ENCODE results near the gene BRINP1. TPM values are rescaled to one million over a fixed set of nuclear protein-coding genes. Genes with fewer than 3 reads are reported as not detected.

Gene BRINP1
- total and polyA plus RNA-seq, 2 of the 8 experiments (the other 6 are each of a cell fraction or from before 2014, with no cell fraction given) = 19.5 to 20.5 TPM

DNA sequence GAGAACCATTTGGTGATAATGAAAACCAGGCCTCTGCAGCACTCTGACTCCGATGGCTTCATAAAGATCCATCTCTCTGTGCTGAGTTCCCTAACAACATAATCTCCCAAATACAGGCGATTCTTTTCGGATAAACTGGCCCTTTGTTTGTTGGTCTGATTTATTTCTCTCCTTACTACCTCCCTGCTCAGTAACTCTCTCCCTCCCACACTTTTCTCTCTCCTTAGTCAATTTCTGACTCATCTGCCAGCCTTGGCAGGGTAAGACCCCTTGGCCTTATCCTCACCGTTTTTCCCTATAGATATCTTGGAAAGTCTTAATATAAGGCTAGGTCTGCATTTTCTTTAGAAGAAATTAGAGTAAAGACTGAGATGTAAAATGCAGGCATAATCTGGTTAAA lies 128.7 kb downstream of the BRINP1 start:
- no peaks in the 10 kb centered on the region for H3K79me1 ChIP-seq (ENCODE audit: low read depth, low read length)
- no peak for TF ChIP-seq POLR2AphosphoS5 (IDR thresholded peaks at IDR 0.05; ENCODE audit: low read depth, low read length)
- TF ChIP-seq EP300 (IDR thresholded peaks at IDR 0.05; ENCODE audit: borderline replicate concordance in 1 of 2, low read depth in 2 of 2, low read length in 2 of 2) = no peak
- TF ChIP-seq RNF2 (IDR thresholded peaks at IDR 0.05; ENCODE audit: borderline replicate concordance, low read depth, low read length, missing control alignments, poor library complexity, severe bottlenecking) = no peak
- TF ChIP-seq, protein P1, sequence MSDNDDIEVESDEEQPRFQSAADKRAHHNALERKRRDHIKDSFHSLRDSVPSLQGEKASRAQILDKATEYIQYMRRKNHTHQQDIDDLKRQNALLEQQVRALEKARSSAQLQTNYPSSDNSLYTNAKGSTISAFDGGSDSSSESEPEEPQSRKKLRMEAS (IDR thresholded peaks at IDR 0.05) = no peak
- no peak for TF ChIP-seq CEBPB (IDR thresholded peaks at IDR 0.05; ENCODE audit: low read depth, low read length)
- TF ChIP-seq BACH1 (IDR thresholded peaks at IDR 0.05; ENCODE audit: low read length) = no peak
- no peak for TF ChIP-seq SIX5 (IDR thresholded peaks at IDR 0.05; ENCODE audit: low read depth, low read length)
- no peak for TF ChIP-seq KDM1A (IDR thresholded peaks at IDR 0.05; ENCODE audit: borderline replicate concordance, low read length)
- TF ChIP-seq POLR2A (IDR thresholded peaks at IDR 0.05; ENCODE audit: control extremely low read depth in 1 of 2, low read depth in 2 of 2, low read length in 2 of 2) = no peak
- no peak for TF ChIP-seq PHF8 (conservative IDR thresholded peaks at IDR 0.05; ENCODE audit: low read depth, low read length)
- no peak for TF ChIP-seq SP1 (IDR thresholded peaks at IDR 0.05; ENCODE audit: low read depth, low read length)
- TF ChIP-seq KDM4A (IDR thresholded peaks at IDR 0.05; ENCODE audit: low read depth, low read length, severe bottlenecking) = no peak
- ChIA-PET CTCF (ENCODE audit: partially characterized antibody) (interaction anchor here (0.6 kb wide), 1 partner anchor 44 kb away, joined by 3 read pairs; no protein-coding TSS in a partner anchor), POLR2A (ENCODE audit: partially characterized antibody) (no interaction called here)
- no peak overlapping the region for H4K91ac ChIP-seq (replicated peaks; ENCODE audit: insufficient read length, low read length)
- no peak overlapping the region for H3K56ac ChIP-seq (replicated peaks; ENCODE audit: insufficient read length, low read depth, low read length)
- no peak overlapping the region for H2BK15ac ChIP-seq (ENCODE audit: low read length)
- no peak overlapping the region for H3K4me3 ChIP-seq (ENCODE audit: extremely low read depth in 1 of 4, insufficient read depth in 2 of 4, low read depth in 3 of 4, low read length in 4 of 4)
- no peaks in the 10 kb centered on the region for H3K9me3 ChIP-seq (ENCODE audit: insufficient read depth in 2 of 2, low read depth in 1 of 2, low read length in 1 of 2)
- H3K4me2 ChIP-seq (ENCODE audit: insufficient read depth in 1 of 2, low read depth in 2 of 2, low read length in 2 of 2) = no peak overlapping the region
- H4K5ac ChIP-seq (ENCODE audit: insufficient read length, low read depth, low read length) = no peak overlapping the region
- H3K23ac ChIP-seq (ENCODE audit: insufficient read length) = no peak overlapping the region
- no peak overlapping the region for H2AK5ac ChIP-seq (ENCODE audit: low read depth, low read length)
- no peak overlapping the region for H3K27ac ChIP-seq (ENCODE audit: low read depth, low read length)
- no peaks in the 10 kb centered on the region for H3K79me2 ChIP-seq (ENCODE audit: control insufficient read depth in 1 of 2, insufficient read depth in 2 of 2, low read length in 2 of 2)
- no peak overlapping the region for H2BK120ac ChIP-seq (replicated peaks; ENCODE audit: low read depth, low read length)
- no peak overlapping the region for H2BK20ac ChIP-seq (ENCODE audit: low read length)
- H4K8ac ChIP-seq (ENCODE audit: extremely low read depth, insufficient read depth, low read length) = no peak overlapping the region
- no peaks in the 10 kb centered on the region for H3K23me2 ChIP-seq (ENCODE audit: low read depth, low read length)
- DNase-seq (ENCODE audit: low read depth in 1 of 2, low spot score in 2 of 2) (no peak), FAIRE-seq (no peak)
- WGBS, 2 experiments (ENCODE audit: extremely low coverage in 1 of 2, insufficient coverage in 1 of 2, insufficient read length in 1 of 2, insufficient replicate concordance in 2 of 2, low coverage in 1 of 2, low lambda C conversion rate in 2 of 2, missing lambda C conversion rate in 1 of 2) = 92% methylated on average over 4 of the region's 4 CpGs; no CpG with 5 or more reads in 1 of the 2 experiments
- H3K18ac ChIP-seq (ENCODE audit: extremely low read depth, low read length) = no peak overlapping the region
- H3K36me3 ChIP-seq (ENCODE audit: control insufficient read depth in 2 of 4, insufficient read depth in 4 of 4, low read length in 3 of 4) = peaks cover 0 to 8% (median 0%) of the 10 kb centered on the region in 4 experiments; a peak in 2 of 8 replicates
- H3K4me1 ChIP-seq (replicated peaks in 1 of 4; ENCODE audit: control insufficient read depth in 3 of 4, insufficient read depth in 4 of 4, low read length in 3 of 4) = peaks cover 0 to 2% (median 0%) of the 10 kb centered on the region in 4 experiments; a peak in 1 of 7 replicates
- H3K14ac ChIP-seq (ENCODE audit: insufficient read length) = no peak overlapping the region
- no peak overlapping the region for H3K9ac ChIP-seq (replicated peaks in 1 of 4; ENCODE audit: extremely low read depth in 1 of 4, low read depth in 3 of 4, low read length in 3 of 4)
- no peak overlapping the region for H2AFZ ChIP-seq (ENCODE audit: low read length)
- H3K27me3 ChIP-seq (replicated peaks in 1 of 4; ENCODE audit: control insufficient read depth in 3 of 4, extremely low read depth in 1 of 4, insufficient read depth in 3 of 4, low read length in 3 of 4) = no peaks in the 10 kb centered on the region
- H3K4ac ChIP-seq (replicated peaks; ENCODE audit: insufficient read length, low read depth, low read length) = no peak overlapping the region
- no peak overlapping the region for H2BK12ac ChIP-seq (ENCODE audit: low read depth, low read length)
- H4K20me1 ChIP-seq (replicated peaks in 1 of 2; ENCODE audit: control insufficient read depth in 1 of 2, insufficient read depth in 2 of 2, low read length in 2 of 2) = no peaks in the 10 kb centered on the region
- no peak overlapping the region for H2BK5ac ChIP-seq (ENCODE audit: low read depth, low read length)
